Tibial artery (tissue), 4 donors: ENCODE results near the gene CAMKK2.
A peak's percentile ranks its signal among the peaks of the same experiment; 100 is the strongest.

ENCODE experiments used
- DNase-seq, 2 donors: peaks; one replicate each; pipeline ENCODE4 v3.0.0-alpha.2; 2019
- H3K27ac ChIP-seq, 2 donors: fragments of 200-600 bp; sonication (generic) in 1 of 2; 1 replicate in 1 of 2; 2 replicates in 1 of 2; pipeline ENCODE4 v1.5.1; 2018 to 2019; ENCODE audit warnings: mild to moderate bottlenecking in 1 of 2
- H3K27me3 ChIP-seq, 2 donors: fragments of 200-600 bp; sonication (generic) in 1 of 2; one replicate each; pipeline versions ENCODE4 v1.5.1 to v1.6.0; 2016 to 2019
- H3K36me3 ChIP-seq, 3 donors: fragments of 200-600 bp; sonication (generic) in 2 of 3; one replicate each; pipeline ENCODE4 v1.5.1; 2016 to 2019; ENCODE audit warnings: mild to moderate bottlenecking in 2 of 3
- H3K4me1 ChIP-seq, 4 donors: fragments of 200-600 bp; sonication (generic) in 2 of 4; 1 replicate in 3 of 4; 2 replicates in 1 of 4; pipeline ENCODE4 v1.5.1; 2016 to 2019
- H3K4me3 ChIP-seq, 2 donors: fragments of 200-600 bp; sonication (generic) in 1 of 2; 1 replicate in 1 of 2; 2 replicates in 1 of 2; pipeline ENCODE4 v1.5.1; 2018 to 2019; ENCODE audit warnings: mild to moderate bottlenecking in 2 of 2
- H3K9me3 ChIP-seq, 3 donors: fragments of 200-600 bp; sonication (generic) in 1 of 3; one replicate each; pipeline ENCODE4 v1.5.1; 2016 to 2019
- intact Hi-C: fragments of 100-400 bp; cut with DNase I; formaldehyde crosslinking; loops from one replicate; pipeline ENCODE4 v1.15.0; 2023; ENCODE audit warnings: low total_unique reads
- TF ChIP-seq, protein P1 (sequence below), 2 experiments: fragments of 200-600 bp in 1 of 2; fragments of 450-650 bp in 1 of 2; IDR thresholded peaks; one replicate each; pipeline ENCODE4 v1.5.1; 2017 to 2019; ENCODE audit warnings: antibody characterized with exemption in 2 of 2, mild to moderate bottlenecking in 1 of 2, moderate library complexity in 1 of 2

CAMKK2 gene

DNA sequence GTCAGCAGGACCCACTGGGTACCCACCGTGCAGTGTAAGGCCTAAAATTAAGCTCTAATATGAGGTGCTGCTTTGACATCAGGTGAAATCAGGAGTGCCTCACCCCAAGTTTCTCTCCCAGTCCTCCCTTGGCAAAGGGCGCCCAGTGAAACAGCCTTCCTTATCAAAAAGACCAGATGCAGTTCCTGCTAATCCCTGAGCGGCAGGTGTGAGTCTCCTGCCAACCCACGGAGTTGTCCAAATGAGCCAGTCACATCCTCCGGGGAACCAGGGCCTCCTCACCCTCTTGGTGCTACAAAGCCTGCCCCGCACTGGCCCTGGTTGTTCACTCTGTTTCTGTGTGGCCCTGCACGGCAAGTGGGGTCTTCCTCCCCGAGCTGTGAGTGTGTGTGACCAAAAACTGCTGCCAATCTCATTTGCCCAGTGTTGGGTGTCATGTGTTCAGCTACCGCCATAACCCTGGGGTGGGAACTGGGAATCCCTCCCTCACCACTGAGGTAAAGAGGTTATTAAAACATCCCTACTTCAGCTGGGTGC, 106.8 kb downstream of the CAMKK2 start:
- intact Hi-C loops: no loop called here
- TF ChIP-seq, protein P1, sequence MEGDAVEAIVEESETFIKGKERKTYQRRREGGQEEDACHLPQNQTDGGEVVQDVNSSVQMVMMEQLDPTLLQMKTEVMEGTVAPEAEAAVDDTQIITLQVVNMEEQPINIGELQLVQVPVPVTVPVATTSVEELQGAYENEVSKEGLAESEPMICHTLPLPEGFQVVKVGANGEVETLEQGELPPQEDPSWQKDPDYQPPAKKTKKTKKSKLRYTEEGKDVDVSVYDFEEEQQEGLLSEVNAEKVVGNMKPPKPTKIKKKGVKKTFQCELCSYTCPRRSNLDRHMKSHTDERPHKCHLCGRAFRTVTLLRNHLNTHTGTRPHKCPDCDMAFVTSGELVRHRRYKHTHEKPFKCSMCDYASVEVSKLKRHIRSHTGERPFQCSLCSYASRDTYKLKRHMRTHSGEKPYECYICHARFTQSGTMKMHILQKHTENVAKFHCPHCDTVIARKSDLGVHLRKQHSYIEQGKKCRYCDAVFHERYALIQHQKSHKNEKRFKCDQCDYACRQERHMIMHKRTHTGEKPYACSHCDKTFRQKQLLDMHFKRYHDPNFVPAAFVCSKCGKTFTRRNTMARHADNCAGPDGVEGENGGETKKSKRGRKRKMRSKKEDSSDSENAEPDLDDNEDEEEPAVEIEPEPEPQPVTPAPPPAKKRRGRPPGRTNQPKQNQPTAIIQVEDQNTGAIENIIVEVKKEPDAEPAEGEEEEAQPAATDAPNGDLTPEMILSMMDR (IDR thresholded peaks at IDR 0.05): no peak
- Histone ChIP-seq H3K9me3 (no peaks in the 10 kb centered on the region), H3K36me3 (peaks cover 0 to 5% (median 5%) of the 10 kb centered on the region in 3 donors), H3K27me3 (no peaks in the 10 kb centered on the region), H3K4me3 (no peak overlapping the region), H3K4me1 (peaks cover 0 to 14% (median 2%) of the 10 kb centered on the region in 4 donors), H3K27ac (peak overlapping the region in 1 of 2 donors; percentile 15)
- no peak for DNase-seq

DNA sequence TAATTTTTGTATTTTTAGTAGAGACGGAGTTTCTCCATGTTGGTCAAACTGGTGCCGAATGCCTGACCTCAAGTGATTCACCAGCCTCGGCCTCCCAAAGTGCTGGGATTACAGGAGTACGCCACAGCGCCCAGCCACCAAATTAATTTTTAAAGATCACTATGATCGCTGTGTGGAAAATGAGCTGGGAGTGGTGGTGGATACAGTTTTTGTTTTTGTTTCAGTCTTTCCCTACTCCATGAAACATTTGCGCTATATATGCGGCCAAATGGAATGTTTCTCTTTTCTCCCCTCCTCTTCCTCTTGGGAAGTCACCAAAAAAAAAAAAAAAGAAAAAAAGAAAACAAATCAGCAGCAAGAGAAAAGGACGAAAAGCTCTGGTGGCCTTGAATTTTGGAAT, 107.4 kb downstream of the CAMKK2 start:
- DNase-seq: no peak
- Histone ChIP-seq H3K4me3 (no peak overlapping the region), H3K4me1 (peaks cover 0 to 14% (median 2%) of the 10 kb centered on the region in 4 donors), H3K27ac (peak overlapping the region in 1 of 2 donors; percentile 15), H3K36me3 (peaks cover 0 to 11% (median 11%) of the 10 kb centered on the region in 3 donors), H3K27me3 (no peaks in the 10 kb centered on the region), H3K9me3 (no peaks in the 10 kb centered on the region)
- TF ChIP-seq, protein P1 (IDR thresholded peaks at IDR 0.05): no peak
- intact Hi-C loops: no loop called here

DNA sequence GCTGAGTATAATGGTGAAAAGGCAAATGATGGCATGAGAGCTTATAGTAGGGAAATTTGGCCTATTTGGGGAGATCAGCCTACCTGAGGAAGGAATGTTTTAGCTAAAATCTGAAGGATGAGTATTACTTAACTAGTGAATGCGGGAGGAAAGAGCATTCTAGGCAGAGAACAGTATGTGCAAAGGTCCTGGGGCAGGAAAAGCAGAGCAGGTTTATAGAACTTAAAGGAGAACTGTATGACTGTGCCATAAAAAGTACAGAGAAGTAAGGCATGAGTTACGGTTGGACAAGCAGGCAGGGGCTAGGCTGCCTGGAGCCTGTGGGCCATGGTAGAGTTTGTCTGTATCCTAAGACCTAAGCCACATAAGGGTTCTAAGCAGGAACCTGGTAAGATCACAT, 108.3 kb downstream of the CAMKK2 start:
- no peak for DNase-seq
- intact Hi-C loops: no loop called here
- TF ChIP-seq, protein P1 (IDR thresholded peaks at IDR 0.05): no peak

More for the DNA sequence above, 108.3 kb downstream of the CAMKK2 start:
- Histone ChIP-seq H3K9me3 (no peaks in the 10 kb centered on the region), H3K4me3 (no peak overlapping the region), H3K27ac (no peak overlapping the region), H3K36me3 (peaks cover 0 to 12% (median 11%) of the 10 kb centered on the region in 3 donors), H3K27me3 (no peaks in the 10 kb centered on the region), H3K4me1 (peaks cover 0 to 14% (median 2%) of the 10 kb centered on the region in 4 donors)
